Measurements from ENCODE around the gene TGFB1.

The TGFB1 gene

DNA sequence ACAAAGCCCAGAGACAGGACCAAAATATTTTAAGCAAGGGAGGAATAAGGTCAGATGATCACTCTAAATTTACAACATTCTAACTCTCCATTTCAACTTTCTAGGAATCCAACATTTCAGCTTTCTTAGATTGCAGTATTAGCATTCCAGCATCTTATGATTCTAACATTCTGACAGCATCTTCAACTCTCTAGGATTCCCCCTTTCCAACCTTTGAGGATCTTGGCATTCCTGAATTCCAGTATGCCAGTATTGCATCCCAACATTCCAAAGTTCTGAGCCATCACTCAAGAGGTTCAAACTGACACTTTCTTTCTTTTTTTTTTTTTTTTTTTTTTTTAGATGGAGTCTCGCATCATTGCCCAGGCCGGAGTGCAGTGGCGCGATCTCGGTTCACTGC, 13.8 kb downstream of the TGFB1 start:
- DNase-seq = no peak

DNA sequence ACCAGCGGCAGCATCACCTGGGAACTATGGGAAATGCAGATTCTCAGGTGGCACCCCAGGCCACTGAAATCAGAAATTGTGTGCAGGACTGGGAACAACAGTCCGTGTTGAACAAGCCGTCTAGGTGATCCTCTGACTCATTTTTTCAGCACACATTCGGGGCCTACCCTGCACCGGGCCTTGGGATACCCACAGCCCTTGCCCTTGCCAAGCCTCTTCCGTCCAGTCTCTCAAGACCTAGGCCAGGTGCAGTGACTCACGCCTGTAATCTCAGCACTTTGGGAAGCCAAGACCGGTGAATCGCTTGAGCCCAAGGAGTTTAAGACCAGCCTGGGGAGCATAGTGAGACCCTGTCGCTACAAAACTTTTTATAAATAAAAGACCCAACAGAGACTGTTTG, 18.3 kb downstream of the TGFB1 start:
- no peak for DNase-seq

DNA sequence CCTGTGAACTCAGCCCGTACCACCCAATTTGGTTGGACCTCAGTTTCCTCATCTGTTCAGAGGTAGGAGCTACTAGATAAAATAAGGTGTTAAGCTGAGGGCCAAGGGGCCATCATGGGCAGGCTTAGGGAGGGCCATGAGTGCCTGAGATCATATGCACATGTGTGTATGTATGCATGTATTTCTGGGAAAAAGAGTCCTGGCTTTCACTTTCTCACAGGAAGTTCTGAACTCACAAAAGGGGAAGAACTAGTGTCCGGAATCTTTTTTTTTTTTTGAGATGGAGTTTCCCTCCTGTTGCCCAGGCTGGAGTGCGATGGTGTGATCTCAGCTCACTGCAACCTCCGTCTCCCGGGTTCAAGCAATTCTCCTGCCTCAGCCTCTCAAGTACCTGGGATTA, 18.9 kb downstream of the TGFB1 start:
- no peak for DNase-seq

DNA sequence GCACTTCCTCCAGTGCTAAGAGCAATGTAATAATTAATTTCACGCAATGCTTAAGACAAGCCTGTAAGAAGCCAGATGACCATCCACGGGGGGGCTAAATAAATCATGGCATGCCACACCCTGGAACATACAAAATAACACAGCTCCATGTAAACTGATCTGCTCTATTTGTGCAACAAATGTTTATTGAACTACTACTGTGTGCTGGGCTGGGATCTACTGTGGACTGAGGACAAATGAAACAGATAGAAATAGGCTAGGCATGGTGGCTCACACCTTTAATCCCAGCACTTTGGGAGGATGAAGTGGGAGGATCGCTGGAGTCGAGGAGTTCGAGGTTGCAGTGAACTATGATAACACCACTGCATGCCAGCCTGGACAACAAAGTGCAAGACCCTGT, 21.3 kb downstream of the TGFB1 start:
- DNase-seq = no peak

DNA sequence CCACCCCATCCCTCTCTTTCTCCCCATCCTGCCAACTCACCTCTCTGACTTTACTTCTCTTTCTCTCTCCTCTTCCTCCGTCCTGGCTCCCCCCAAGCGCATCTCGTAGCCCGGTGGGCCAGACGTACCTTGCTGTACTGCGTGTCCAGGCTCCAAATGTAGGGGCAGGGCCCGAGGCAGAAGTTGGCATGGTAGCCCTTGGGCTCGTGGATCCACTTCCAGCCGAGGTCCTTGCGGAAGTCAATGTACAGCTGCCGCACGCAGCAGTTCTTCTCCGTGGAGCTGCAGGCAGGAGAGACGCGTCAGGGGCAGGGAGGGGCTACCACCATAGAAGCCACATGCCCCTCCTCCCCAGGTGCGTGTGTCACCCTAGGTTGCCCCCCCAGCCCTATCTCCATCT, 21.7 kb downstream of the TGFB1 start:
- no peak for DNase-seq

DNA sequence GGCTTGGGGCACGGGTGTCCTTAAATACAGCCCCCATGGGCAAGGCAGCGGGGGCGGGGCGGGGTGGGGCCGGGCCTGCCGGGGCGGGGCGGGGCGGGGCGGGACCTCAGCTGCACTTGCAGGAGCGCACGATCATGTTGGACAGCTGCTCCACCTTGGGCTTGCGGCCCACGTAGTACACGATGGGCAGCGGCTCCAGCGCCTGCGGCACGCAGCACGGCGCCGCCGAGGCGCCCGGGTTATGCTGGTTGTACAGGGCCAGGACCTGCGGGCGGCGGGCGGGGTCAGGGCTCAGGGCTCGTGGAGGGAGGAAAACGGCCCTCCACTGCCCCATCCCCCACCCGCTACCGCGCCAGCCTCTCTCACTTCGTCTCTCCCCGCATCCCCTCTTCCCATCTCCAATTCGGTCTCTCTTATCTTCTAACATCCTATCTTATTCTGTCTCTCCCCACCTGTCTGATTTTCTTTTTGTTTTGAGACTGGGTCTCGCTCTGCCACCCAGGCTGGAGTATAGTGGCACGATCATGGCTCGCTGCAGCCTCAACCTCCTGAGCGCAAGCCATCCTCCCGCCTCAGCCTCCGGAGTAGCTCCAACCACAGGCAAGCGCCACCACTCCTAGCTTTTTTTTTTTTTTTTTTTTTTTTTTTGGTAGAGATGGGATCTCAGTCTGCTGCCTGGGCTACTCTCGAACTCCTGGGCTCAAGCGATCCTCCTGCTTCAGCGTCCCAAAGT, 22.6 kb downstream of the TGFB1 start:
- DNase-seq = peak; percentile 25

DNA sequence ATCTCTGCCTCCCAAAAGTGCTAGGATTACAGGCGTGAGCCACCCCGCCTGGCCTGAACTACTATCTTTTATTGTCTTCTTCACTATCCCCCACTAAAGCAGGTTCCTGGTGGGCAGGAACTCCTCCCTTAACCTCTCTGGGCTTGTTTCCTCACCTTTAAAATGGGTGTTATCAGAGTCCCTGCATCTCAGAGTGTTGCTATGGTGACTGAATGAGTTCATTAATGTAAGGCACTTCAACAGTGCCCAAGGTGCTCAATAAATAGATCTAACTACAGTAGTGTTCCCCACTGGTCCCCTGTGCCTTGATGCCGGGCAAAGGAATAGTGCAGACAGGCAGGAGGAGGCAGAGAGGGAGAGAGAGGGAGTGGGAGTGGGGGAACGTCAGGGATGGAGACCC, 23.2 kb downstream of the TGFB1 start:
- DNase-seq = peak; percentile 16

DNA sequence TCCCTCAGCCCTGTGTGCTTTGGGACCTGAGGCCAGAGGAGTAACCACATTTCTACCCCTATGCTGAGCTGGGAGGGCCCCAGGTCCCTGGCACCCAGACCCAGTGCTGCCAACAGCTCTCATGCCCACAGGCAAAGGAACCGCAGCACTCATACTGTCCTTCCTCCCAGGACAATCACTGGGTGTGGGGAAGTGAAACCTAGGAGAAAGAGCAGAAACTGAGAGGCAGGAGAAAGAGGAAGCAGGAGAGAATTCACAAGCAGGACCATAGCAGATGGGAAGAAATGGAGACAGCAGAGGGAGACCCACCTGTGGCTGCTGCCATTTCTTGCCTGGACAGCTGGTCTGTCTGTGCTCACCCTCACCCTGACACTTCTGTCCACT, 24.9 kb downstream of the TGFB1 start:
- no peak for DNase-seq

DNA sequence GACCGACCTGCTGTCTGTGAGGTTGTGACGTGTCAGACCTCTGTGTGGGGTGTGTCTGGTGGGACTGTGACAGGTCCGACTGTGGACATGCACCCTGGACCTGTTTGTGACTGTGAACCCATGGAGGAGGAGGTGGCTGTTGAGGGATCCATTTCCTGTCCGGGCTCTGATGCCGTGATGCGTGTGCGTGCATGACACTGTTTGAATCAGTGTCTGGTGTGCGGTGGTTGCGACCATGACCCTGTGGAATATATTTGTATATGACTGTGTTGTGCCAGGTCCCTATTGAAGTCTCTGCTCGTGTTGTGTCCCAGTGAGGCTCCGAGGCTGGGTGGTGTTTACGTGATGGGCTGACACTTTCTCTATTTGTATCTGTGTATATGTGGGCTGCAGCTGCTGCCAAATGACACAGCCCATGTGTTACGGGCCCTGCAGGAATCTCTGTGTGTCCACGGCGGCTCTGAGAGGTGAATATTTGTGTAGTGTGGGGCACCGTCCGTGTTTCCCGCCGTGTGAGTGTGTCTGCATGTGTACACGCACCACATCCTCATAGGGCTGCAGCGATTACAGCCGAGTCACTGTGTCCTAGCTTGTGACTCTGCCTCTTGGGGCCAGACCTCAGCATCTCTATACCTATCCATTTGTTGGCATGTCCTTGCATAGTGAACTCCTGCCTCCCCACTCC, 25.4 kb downstream of the TGFB1 start:
- DNase-seq = peak; percentile 14

DNA sequence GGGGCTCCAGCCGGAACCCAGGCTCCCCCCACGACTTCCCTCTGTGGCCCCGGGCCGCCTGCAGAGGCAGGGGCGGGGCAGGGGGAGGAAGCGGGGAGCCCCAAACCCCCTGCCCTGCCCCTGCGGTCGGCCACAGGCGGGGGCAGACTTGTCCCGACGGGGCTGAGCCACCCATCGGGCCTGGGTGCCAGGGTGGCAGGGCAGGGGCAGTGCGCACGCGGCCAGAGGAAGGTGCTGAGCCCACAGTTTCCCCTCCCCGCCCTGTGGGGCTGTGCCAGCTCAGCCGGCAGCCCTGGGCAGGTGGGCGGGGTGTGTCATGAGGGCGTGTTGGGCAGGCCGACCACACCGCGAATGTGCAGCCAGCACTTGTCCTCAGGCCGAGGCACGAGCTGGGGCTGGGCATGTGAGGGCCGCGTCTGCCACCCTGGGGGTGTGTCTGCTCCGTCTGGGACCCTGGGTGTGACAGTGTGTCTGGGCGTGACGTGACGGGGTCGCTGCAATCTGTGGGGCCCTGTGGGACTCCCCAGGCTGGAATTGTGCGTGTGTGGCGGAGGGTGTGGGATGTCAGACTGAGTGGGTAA, 26.1 kb downstream of the TGFB1 start:
- DNase-seq = peak; percentile 14

DNA sequence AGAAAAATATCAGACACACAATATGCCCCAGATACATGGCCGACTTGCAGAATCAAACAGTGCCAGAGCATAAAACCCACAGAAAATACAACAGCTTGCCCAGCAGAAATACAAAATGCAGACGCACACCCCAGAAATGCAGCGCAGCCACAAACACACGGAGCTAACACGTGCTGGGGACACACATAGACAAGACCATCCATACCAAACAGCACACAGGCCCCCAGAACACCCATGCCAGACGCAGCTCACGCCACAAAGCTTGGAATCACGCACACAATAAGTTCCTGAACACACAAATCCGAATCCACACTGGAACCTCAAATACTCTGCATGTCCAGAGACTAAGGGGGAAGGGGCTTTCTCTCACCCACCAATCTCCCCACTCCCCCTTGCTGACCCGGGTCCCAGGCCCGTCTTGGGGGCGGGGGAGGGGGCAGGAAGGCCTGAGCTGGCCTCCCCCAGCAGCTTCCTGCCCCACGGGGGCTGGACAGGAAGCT, 26.6 kb downstream of the TGFB1 start:
- DNase-seq = peak; percentile 16

DNA sequence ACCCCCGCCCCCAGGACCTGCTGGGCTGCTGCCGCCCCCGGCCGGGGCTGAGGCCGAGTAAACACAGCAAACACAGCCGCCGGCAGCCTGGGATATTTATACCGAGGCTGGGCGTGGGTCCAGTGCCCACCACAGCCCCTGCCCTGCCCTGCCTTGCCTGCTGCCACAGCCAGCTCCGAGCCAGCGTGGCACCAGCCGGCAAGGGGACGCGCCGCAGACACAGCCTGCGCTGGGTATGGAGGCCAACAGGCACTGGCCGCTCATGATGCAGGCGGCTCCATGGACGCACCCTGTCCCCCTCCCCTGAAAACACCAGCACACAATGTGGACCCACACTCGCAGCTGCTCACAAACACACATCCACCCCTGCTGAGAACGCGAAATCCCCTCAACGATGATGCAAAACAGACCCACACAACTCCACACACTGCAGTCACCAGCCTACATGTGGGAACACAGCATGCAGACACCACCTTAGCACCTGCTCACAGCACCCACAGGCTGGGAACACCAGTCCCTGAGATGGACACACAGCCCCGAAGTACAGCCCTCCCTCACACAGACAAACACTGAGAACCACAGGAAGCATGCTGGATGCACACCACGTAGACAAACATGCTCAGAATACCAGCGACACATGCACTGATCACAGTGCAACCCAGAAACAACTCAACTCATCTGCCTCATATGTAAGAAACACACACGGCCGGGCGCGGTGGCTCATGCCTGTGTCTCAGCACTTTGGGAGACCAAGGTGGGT, 27.6 kb downstream of the TGFB1 start:
- peak; percentile 44 for DNase-seq

DNA sequence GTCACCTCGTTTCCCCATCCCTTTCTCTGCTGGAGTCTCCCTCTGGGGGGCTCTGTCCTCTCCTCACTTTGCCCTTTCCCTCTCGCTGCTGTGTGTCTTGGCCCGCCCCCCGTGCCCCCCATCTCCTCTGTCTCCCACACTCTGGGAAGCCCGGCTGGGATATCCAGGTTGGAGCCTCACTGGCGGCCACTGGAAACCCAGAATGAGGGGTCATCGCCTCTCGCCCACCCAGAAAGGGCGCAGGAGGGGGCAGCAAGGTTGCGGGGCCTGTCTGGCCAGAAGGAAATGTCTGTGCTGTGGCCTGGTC, 28.1 kb downstream of the TGFB1 start:
- DNase-seq = peak; percentile 56

DNA sequence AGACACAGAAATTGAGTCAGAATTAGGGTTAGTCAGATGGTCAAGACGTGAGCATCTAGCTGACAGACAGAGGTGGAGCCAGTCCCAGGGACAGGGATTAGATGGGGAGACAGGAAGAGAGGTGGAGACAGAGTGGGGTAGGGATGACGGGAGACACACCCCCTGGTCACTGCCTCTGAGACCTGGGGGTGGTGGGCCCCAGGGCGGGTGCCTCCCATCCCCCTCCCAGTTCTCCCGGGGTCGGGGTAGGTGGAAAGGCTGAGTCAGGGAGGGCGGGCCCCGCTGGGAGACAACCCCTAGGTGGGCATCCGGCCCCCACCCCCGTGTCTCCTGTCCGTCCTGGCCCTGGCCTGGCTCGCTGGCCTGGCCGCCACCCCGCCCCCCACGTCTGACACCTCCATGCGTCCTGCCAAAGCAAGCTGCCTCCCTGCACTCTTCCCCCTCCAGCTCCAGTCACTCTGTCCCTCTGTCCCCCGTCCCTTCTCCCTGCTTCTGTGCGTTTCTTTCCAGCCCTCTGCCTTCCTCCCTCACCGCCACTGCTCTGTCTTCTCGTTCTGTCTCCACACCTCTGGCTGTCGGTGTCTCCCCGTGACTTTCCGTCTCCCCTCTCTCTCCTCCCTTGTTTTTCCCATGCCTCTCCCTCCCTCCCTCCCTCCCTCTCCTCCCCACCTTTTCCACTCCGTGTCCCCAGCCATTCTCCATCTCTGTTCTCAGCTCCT, 28.6 kb downstream of the TGFB1 start:
- DNase-seq = peak; percentile 33

DNA sequence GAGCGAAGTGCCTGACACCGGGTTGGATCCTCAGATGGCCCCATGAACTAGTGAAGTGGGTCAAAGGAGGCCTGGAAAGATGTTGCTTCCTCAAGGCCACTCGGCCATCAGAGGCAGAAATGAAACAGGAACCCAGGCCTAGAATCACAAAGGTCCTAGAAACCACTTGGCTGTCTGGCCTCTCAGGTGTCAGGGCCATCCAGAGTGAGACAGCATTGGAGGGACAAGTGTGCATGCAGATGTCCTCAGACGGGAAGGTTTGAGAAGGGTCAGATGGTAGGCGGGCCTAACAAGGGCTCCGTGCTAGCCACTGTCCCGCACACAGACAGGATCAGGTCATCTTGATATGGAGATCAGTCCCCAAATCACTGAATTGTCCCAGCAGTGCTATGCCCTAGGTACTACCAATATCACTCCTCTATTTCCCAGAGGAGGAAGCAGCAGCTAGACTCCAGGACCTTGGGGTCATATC, 29.5 kb downstream of the TGFB1 start:
- no peak for DNase-seq

DNA sequence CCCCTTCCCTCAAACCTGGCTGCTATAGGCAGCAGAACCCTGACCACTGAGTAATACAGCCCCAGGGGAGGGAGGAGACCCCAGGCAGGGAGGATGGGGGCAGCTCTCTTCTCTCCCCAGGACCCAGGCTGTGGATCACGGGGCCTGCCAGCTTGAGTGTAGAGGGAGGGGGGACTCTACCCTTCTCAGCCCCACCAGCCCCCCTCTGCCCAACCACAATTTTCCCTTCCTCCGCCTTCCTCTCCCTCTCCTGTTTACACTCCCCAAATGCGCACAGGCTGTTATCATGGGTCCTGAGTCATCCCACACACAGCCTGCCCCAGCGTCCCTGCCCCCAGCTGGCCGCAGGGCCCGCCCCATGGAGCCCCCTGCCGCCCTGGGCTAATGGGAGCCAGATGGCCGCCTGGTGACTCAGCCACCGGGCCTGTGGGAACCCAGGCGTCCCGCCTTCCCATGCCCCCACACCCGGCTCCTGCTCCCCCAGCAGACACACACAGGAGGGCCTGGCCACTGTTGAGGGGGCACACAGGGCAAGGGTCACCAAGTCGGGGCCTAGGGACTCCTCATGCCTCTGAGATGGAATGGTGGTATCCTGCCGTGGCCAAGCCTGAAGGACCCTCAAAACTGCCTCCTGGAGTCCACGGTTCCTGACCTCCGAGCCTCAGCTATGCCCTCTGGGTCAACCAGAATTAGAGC, 30.1 kb downstream of the TGFB1 start:
- DNase-seq = peak; percentile 46

DNA sequence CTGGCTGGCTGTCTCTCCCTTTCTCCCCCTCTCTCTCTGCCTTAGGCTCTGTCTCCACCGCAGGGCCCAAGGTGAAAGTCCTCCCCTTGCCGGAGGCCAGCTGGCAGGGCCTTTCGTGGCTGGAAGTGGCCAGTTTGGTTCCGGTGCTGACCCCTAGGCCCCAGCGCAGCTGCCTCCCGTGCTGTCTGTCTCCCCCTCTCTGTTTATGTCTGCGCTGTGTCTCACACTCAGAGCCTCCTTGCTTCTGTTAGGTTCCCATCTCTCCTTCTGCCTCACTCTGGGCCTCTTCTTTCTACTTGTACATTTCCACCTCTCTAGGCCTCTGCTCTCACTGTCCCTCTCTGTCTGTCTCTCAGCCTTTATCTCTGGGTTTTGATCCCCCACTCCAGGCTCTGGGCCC, 30.7 kb downstream of the TGFB1 start:
- DNase-seq = peak; percentile 16

DNA sequence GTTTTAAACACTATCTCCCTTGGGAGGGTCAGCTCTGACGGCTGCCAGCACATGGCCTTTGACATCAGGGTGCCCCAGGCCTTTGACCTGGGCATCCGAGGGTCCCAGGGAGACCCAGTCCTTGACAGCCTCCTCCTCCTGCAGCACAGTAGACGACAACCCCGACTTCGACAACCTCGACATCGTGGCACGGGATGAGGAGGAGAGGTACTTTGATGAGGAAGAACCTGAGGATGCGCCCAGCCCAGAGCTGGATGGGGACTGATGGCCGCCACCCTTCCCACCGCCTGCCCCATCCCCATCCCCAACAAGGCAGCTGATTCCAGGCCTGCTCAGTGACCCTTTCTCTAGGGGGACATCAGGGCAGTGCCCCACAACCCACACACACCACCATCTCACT, 31.3 kb downstream of the TGFB1 start:
- no peak for DNase-seq

DNA sequence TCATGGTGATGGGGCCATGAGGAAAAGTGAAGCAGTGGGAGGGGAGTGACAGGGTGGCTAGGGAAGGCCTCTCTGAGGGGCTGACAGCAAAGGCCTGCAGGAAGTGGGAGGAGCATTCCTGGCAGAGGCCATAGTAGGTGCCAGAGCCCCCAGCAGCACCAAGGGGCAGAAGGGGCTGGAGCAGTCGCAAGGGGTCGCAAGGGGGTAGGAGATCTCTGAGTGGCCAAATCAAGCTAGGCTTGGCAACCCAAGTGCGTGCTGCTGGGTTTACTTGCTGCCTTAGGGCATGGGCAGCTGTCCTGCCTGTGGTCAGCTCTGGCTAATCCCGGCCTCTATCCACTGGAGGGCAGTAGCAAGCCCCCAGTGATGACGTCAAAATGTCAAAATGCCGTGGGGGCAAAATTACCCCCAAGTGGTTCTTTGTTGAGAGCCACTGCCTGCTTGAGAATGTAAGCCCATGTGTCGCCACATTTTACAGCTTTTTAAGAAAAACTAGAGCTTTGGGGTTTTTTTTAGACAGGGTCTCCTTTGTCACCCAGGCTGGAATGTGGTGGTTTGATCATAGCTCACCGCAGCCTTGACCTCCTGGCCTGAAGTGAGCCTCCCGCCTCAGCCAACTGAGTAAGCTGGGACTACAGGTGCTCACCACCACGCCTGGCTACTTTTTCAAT, 32.0 kb downstream of the TGFB1 start:
- DNase-seq = peak; percentile 83

DNA sequence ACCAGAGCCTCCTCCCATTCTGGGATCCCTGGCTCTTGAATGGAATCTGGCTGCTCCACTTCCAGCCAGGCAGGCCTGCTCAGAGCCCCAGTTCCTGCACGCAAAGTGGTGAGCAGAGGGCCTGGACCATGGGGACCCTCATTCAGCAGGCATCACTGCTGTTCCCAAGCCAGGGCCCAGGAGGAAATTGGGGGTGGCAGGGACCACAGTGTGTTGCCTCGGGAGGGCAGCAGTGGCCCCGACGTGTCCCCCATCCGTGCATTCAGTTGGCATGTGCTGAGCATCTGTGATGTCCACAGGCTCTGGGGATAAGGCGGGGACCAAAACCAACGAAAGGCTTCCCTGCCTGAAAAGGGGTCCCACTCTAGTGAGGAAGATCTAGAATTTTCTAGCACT, 32.5 kb downstream of the TGFB1 start:
- DNase-seq = no peak

DNA sequence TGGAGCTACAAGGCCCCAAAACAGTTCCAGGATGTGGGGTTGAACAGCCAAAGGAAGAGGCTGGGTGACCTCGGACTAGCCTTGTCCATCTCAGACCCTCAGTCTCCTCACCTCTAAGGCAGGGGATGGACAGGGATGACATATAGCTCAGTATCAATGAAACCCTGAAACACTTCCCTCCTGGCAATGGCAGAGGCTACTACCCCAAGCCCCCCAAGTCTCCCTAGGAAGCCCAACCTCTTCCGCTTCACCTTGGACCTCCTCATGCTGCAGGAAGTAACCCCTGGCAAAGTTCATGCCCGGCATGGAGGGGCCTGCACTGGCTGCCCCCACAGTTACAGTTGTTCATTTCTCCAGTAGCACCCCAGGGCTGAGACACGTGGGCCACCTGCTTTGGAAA, 33.2 kb downstream of the TGFB1 start:
- no peak for DNase-seq

DNA sequence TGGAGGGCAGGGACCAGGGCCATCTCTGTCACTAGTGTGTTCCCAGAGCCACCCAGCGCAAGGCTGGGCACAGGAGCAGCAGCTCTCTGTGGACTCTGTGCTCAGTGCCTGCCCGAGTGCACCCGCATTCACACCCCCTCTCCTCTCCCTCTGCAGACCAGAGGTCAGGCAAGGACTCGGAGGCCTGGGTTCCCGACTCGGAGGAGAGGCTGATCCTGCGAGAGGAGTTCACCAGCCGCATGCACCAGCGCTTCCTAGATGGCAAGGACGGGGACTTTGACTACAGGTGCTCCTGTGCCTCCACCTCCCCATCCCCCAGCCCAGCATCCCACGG, 33.6 kb downstream of the TGFB1 start:
- no peak for DNase-seq

Measured in eye (tissue), 1 donor.